HEK293T (cell line): ENCODE measurements around the gene C9orf40.

Source experiments
- CTCF ChIA-PET: fragments of 350-600 bp; formaldehyde crosslinking; extraction: SDS; loops from one replicate; lab custom pipeline; 2021; ENCODE audit warnings: antibody characterized with exemption, inconsistent platforms; lab: Yijun Ruan, JAX
- POLR2A ChIA-PET: fragments of 350-600 bp; formaldehyde crosslinking; extraction: SDS; loops from one replicate; lab custom pipeline; 2020; ENCODE audit warnings: antibody characterized with exemption, inconsistent platforms; lab: Yijun Ruan, JAX
- DNase-seq: peaks from one replicate; pipeline ENCODE4 v3.0.0; 2012; ENCODE audit warnings: mixed read lengths; ENCODE audit errors: extremely low spot score
- ARNT ChIP-seq: fragments of 450-650 bp; IDR thresholded peaks from 2 replicates; pipeline ENCODE4 v1.6.1; 2017; ENCODE audit warnings: mild to moderate bottlenecking
- BHLHE40 ChIP-seq: fragments of 450-650 bp; IDR thresholded peaks from 2 replicates; pipeline ENCODE4 v1.6.1; 2016; ENCODE audit warnings: mild to moderate bottlenecking, moderate library complexity, borderline replicate concordance
- CTBP1 ChIP-seq: fragments of 450-650 bp; IDR thresholded peaks from 2 replicates; pipeline ENCODE4 v1.6.1; 2016; ENCODE audit warnings: borderline replicate concordance
- ELF4 ChIP-seq: fragments of 450-650 bp; IDR thresholded peaks from 2 replicates; pipeline ENCODE4 v1.6.1; 2017; ENCODE audit warnings: antibody characterized with exemption
- FOXA1 ChIP-seq: fragments of 450-650 bp; IDR thresholded peaks from 2 replicates; pipeline ENCODE4 v1.6.1; 2016; ENCODE audit warnings: mild to moderate bottlenecking
- FOXK2 ChIP-seq: fragments of 450-650 bp; IDR thresholded peaks from 2 replicates; pipeline ENCODE4 v1.6.1; 2016; ENCODE audit warnings: mild to moderate bottlenecking
- FOXM1 ChIP-seq: fragments of 450-650 bp; IDR thresholded peaks from 2 replicates; pipeline ENCODE4 v1.6.1; 2017; ENCODE audit warnings: mild to moderate bottlenecking, borderline replicate concordance
- HDGF ChIP-seq: fragments of 450-650 bp; IDR thresholded peaks from 2 replicates; pipeline ENCODE4 v1.6.1; 2017; ENCODE audit warnings: antibody characterized with exemption, borderline replicate concordance
- L3MBTL2 ChIP-seq: fragments of 450-650 bp; conservative IDR thresholded peaks from 2 replicates; pipeline ENCODE4 v1.6.1; 2016; ENCODE audit warnings: mild to moderate bottlenecking
- LEF1 ChIP-seq: fragments of 450-650 bp; IDR thresholded peaks from 2 replicates; pipeline ENCODE4 v1.6.1; 2017; ENCODE audit warnings: mild to moderate bottlenecking, borderline replicate concordance
- NFRKB ChIP-seq: fragments of 450-650 bp; IDR thresholded peaks from 2 replicates; pipeline ENCODE4 v1.6.1; 2016; ENCODE audit warnings: mild to moderate bottlenecking, moderate library complexity
- PKNOX1 ChIP-seq: fragments of 450-650 bp; IDR thresholded peaks from 2 replicates; pipeline ENCODE4 v1.6.1; 2016
- SP1 ChIP-seq: fragments of 450-650 bp; IDR thresholded peaks from 2 replicates; pipeline ENCODE4 v1.6.1; 2017
- SUZ12 ChIP-seq: fragments of 450-650 bp; IDR thresholded peaks from 2 replicates; pipeline ENCODE4 v1.6.1; 2016; ENCODE audit warnings: mild to moderate bottlenecking
- TARDBP ChIP-seq: fragments of 450-650 bp; IDR thresholded peaks from 2 replicates; pipeline ENCODE4 v1.6.1; 2016
- ZNF384 ChIP-seq: fragments of 450-650 bp; IDR thresholded peaks from 2 replicates; pipeline ENCODE4 v1.6.1; 2016

The C9orf40 gene

DNA sequence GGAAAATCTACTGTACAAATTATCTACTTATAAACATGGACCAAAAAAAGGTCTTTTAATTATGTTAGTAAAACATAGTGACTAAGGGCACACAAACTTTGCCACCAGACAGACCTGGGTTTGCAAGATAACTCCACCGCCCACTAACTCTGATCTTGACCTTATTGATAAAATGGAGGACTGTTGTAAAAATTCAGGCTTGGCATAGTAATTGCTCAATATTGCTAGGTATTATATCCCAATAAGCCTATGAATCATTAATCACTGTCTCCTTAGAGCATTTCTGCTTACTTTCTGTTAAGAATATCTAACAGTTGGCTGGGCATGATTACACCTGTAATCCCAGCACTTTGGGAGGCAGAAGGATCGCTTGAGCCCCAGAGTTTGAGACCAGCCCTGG lies 3.8 kb downstream of the C9orf40 start:
- DNase-seq = no peak
- TF ChIP-seq FOXA1 (no peak), TARDBP (no peak), PKNOX1 (no peak), LEF1 (no peak), L3MBTL2 (no peak), FOXM1 (no peak), ARNT (no peak), HDGF (no peak), FOXK2 (no peak), SP1 (no peak), ZNF384 (no peak), SUZ12 (no peak), ELF4 (no peak), CTBP1 (no peak), NFRKB (no peak), BHLHE40 (no peak)
- ChIA-PET CTCF (no interaction called here), POLR2A (no interaction called here)

GRCh38 chr9:74946686-74947085 lies 6.0 kb downstream of the C9orf40 start:
- no peak for DNase-seq
- no peak for TF ChIP-seq FOXM1
- no peak for TF ChIP-seq FOXA1
- TF ChIP-seq PKNOX1 = no peak
- TF ChIP-seq LEF1 = no peak
- TF ChIP-seq ZNF384 = no peak
- no peak for TF ChIP-seq TARDBP
- no peak for TF ChIP-seq L3MBTL2
- TF ChIP-seq FOXK2 = no peak
- no peak for TF ChIP-seq CTBP1
- ChIA-PET CTCF (no interaction called here), POLR2A (no interaction called here)

DNA sequence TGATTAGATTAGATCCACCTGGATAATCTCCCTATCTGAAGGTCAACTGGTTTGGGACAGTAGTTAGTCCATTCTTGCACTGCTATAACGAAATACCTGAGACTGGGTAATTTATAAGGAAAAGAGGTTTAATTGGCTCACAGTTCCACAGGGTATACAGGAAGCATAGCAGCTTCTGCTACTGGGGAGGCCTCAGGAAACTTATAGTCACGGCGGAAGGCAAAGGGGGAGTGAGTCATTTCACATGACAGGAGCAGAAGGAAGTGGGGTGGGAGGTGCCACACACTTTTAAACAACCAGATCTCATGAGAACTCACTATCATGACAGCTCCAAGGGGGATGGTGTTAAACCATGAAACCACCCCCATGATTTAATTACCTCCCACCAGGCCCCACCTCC lies 9.9 kb downstream of the C9orf40 start:
- no peak for DNase-seq
- CTCF ChIA-PET = no interaction called here
- TF ChIP-seq SP1 (no peak), PKNOX1 (no peak), LEF1 (no peak), CTBP1 (no peak), BHLHE40 (no peak), ELF4 (no peak), L3MBTL2 (no peak)
- POLR2A ChIA-PET = no interaction called here

GRCh38 chr9:74940600-74940999 lies 12.1 kb downstream of the C9orf40 start:
- ChIA-PET CTCF (interaction anchor here (0.5 kb wide), 1 partner anchor 11 kb away, joined by 3 read pairs; no protein-coding TSS in a partner anchor), POLR2A (interaction anchor here (1.0 kb wide), 1 partner anchor 10 kb away, joined by 3 read pairs; no protein-coding TSS in a partner anchor)
- peak; percentile 22 for DNase-seq
- TF ChIP-seq PKNOX1 = no peak
- no peak for TF ChIP-seq HDGF
- no peak for TF ChIP-seq FOXA1
- TF ChIP-seq FOXM1 = no peak
- TF ChIP-seq FOXK2 = no peak
- no peak for TF ChIP-seq ARNT
- TF ChIP-seq LEF1 = no peak
- TF ChIP-seq SP1 = no peak
- TF ChIP-seq TARDBP = no peak
- TF ChIP-seq SUZ12 = no peak
- no peak for TF ChIP-seq NFRKB
- no peak for TF ChIP-seq ELF4
- TF ChIP-seq L3MBTL2 = no peak
- no peak for TF ChIP-seq BHLHE40
- TF ChIP-seq CTBP1 = no peak
- no peak for TF ChIP-seq ZNF384

GRCh38 chr9:74935008-74935407 lies 17.7 kb downstream of the C9orf40 start:
- ChIA-PET POLR2A (no interaction called here), CTCF (no interaction called here)
- TF ChIP-seq NFRKB (no peak), ELF4 (no peak), PKNOX1 (no peak), CTBP1 (no peak), TARDBP (no peak), HDGF (no peak), SP1 (no peak)
- no peak for DNase-seq

- ChIA-PET POLR2A (no interaction called here), CTCF (no interaction called here)
- DNase-seq = no peak
- TF ChIP-seq PKNOX1 = no peak
- no peak for TF ChIP-seq TARDBP
Measured at GRCh38 chr9:74921737-74922136, 31.0 kb downstream of the C9orf40 start.
